ENCODE measurements around the gene ISOC2. TPM values are rescaled to one million over a fixed set of nuclear protein-coding genes. Genes with fewer than 3 reads are reported as not detected.
"Not testable (repeated sequence)": the region's sequence is repeated elsewhere in the genome, so short reads cannot be mapped to it uniquely, and the experiment has no call there.

Gene ISOC2
- total RNA-seq, 6 experiments from 2014 or later, result 69.4 to 222 (median 100) TPM

DNA sequence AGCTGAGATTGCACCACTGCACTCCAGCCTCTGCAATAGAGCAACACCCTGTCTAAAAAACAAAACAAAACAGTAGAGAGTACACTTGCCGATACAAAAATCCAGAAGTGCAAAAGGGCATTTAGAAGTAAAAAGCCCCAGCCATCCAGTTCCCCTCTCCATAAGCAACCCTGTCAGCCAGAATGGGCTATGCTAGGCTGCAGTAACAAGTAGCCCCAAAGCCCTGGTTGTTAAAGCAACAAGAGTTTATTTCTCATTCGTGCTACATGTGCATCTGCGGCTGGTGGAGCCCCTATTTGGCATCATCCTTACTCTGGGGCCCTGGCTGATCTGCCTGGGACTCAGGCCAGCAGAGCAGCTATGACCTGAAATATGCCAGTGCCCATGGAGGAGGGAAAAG lies 36.9 kb downstream of the ISOC2 start:
- TF ChIP-seq POLR2A (IDR thresholded peaks at IDR 0.05), result no peak
- TF ChIP-seq, protein P1, sequence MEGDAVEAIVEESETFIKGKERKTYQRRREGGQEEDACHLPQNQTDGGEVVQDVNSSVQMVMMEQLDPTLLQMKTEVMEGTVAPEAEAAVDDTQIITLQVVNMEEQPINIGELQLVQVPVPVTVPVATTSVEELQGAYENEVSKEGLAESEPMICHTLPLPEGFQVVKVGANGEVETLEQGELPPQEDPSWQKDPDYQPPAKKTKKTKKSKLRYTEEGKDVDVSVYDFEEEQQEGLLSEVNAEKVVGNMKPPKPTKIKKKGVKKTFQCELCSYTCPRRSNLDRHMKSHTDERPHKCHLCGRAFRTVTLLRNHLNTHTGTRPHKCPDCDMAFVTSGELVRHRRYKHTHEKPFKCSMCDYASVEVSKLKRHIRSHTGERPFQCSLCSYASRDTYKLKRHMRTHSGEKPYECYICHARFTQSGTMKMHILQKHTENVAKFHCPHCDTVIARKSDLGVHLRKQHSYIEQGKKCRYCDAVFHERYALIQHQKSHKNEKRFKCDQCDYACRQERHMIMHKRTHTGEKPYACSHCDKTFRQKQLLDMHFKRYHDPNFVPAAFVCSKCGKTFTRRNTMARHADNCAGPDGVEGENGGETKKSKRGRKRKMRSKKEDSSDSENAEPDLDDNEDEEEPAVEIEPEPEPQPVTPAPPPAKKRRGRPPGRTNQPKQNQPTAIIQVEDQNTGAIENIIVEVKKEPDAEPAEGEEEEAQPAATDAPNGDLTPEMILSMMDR (IDR thresholded peaks at IDR 0.05), result no peak
- intact Hi-C loops (cut with DNase I), result loop anchor here in 1 of 2 donors (10.0 kb wide), 1 partner anchor 280 kb away; the partner anchor contains the start of gene TNNT1
- H3K4me3 ChIP-seq, result no peak overlapping the region
- no peaks in the 10 kb centered on the region for H3K36me3 ChIP-seq
- no peaks in the 10 kb centered on the region for H3K9me3 ChIP-seq
- DNase-seq, result no peak
- H3K27ac ChIP-seq, result no peak overlapping the region
- 37% methylated on average over 2 of the region's 3 CpGs for WGBS (ENCODE audit: insufficient coverage, low coverage, low lambda C conversion rate, missing lambda C conversion rate)
- no peaks in the 10 kb centered on the region for H3K27me3 ChIP-seq
- no peak for ATAC-seq
- H3K4me1 ChIP-seq, result no peaks in the 10 kb centered on the region

DNA sequence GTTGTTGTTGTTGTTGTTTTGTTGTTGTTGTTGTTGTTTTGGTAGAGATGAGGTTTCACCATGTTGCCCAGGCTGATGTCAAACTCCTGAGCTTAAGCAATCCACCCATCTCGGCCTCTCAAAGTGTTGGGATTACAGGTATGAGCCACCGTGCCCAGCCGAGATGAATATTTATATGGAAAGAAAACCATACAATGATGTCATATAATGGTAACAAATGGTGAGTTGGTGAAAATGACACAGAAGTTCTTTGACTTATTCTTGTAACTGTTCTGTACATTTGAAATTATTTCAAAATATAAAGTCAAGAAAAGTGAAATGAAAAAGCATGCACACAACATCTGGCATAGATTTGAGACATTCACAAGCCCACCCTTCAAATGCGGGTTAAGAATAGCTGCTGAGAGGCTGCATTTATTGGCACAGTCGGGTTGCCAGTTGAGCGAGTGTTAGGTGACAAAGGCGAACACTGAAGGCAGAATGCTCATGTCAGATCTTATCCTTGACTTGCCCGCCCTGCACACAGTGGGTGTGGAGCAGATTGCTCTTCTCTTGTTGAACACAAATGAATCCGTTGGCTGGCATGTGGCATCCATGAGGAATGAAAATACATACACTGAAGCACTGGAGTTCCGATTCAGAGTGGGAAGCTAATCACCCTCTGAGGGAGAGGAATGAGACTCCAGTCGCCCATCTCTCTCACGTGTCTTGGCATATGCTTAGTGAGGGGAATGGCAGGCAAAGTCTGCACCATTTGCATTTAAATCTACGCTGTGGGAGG lies 38.0 kb downstream of the ISOC2 start:
- Histone ChIP-seq H3K27ac (no peak overlapping the region), H3K4me1 (no peaks in the 10 kb centered on the region), H3K4me3 (no peak overlapping the region), H3K27me3 (no peaks in the 10 kb centered on the region), H3K36me3 (no peaks in the 10 kb centered on the region), H3K9me3 (no peaks in the 10 kb centered on the region)
- ATAC-seq (no peak), DNase-seq (no peak)
- TF ChIP-seq, protein P1 (IDR thresholded peaks at IDR 0.05), result no peak
- TF ChIP-seq POLR2A (IDR thresholded peaks at IDR 0.05), result no peak
- intact Hi-C loops (cut with DNase I), result loop anchor here in 1 of 2 donors (10.0 kb wide), 1 partner anchor 279 kb away; the partner anchor contains the start of gene TNNT1
- WGBS (ENCODE audit: insufficient coverage, low coverage, low lambda C conversion rate, missing lambda C conversion rate), result 67% methylated on average over 11 of the region's 13 CpGs

DNA sequence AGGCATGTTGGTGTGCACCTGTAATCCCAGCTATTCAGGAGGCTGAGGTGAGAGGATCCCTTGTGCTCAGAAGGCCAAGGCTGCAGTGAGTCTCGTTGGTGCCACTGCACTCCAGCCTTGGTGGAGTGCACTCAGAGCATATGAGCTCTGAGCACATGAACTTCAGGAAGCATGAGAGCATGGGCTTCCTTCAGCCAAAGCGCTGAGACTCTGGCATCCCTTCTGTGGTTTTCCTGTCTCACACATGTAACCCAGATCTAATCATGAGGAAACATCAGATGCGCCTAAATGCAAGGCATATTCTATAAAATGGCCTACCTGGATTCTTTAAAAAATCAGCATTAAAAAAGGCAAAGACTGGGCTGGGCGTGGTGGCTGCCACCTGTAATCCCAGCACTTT lies 40.2 kb downstream of the ISOC2 start:
- not testable (repeated sequence) for H3K9me3 ChIP-seq, H3K4me3 ChIP-seq, ATAC-seq, DNase-seq, H3K27ac ChIP-seq, H3K4me1 ChIP-seq, H3K36me3 ChIP-seq, H3K27me3 ChIP-seq
- intact Hi-C loops (cut with DNase I), result loop anchor here in 1 of 2 donors (10.0 kb wide), 1 partner anchor 276 kb away; the partner anchor contains the start of gene TNNT1
- WGBS (ENCODE audit: insufficient coverage, low coverage, low lambda C conversion rate, missing lambda C conversion rate), result 33% methylated on average over 3 of the region's 4 CpGs

DNA sequence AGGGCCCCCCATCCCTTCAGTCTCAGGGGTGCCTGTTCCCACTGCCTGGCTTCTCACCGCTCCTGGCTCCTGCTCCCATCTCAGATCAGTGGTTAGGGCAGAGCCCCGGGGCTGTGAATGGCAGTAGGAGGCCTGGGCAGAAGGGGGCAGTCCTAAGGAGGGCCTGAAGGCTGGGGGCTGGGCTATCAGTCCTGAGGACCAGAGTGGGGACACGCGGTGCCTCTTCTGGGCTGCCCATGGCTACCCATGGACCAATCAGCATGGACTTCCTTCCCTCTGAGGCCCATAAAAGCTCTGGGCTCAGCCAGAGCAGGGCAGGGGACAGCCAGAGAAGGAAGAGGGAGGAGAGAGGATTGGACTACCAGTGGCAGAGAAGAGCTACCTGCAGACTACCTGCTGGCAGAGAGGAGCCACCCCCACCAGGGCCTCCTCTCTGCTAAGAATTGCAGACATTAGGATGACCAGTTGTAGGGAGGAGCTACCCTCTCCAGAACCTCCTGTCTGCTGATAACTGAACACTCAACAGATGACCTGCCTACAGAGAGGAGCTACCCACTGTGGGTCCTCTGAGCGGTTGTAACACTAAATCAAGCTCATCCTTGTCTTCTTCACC lies 41.7 kb downstream of the ISOC2 start:
- 56% methylated on average over 1 of the region's 5 CpGs for WGBS (ENCODE audit: insufficient coverage, low coverage, low lambda C conversion rate, missing lambda C conversion rate)
- peak in 1 of 4 donors; percentile 29 for ATAC-seq
- Histone ChIP-seq H3K4me1 (no peaks in the 10 kb centered on the region), H3K36me3 (no peaks in the 10 kb centered on the region), H3K4me3 (no peak overlapping the region), H3K9me3 (no peaks in the 10 kb centered on the region), H3K27ac (no peak overlapping the region), H3K27me3 (no peaks in the 10 kb centered on the region)
- no peak for TF ChIP-seq POLR2A (IDR thresholded peaks at IDR 0.05)
- TF ChIP-seq, protein P1 (IDR thresholded peaks at IDR 0.05), result no peak
- intact Hi-C loops (cut with DNase I), result loop anchor here (10.0 kb wide), 2 partner anchors 125 to 275 kb away; partner anchors contain the start of gene TNNT1 (in 2 of the 2)
- DNase-seq, result no peak

DNA sequence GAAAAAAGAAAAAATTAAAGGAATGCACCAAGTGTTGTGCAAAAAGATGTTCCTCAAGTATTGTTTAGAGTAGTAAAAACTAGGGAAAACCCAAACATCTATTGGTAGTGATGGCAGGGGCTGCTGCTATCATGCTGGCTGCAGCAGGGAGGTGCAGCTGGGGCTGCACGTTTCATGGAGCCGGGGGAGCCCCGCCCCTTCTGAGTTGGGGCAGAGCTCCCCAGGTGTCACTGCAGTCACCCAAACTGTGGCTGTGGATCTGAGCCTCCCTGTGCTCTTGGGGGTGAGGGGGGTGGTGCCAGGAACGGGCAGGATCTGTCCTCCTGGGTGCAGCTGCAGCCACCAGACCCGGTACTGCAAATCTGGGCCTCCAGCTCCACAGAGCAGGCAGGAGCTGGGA lies 42.3 kb downstream of the ISOC2 start:
- intact Hi-C loops (cut with DNase I), result loop anchor here in 1 of 2 donors (10.0 kb wide), 2 partner anchors 124 to 274 kb away; partner anchors contain the start of gene TNNT1
- DNase-seq (no peak), ATAC-seq (no peak)
- Histone ChIP-seq H3K36me3 (no peaks in the 10 kb centered on the region), H3K4me1 (no peaks in the 10 kb centered on the region), H3K27me3 (no peaks in the 10 kb centered on the region), H3K9me3 (no peaks in the 10 kb centered on the region), H3K27ac (no peak overlapping the region), H3K4me3 (no peak overlapping the region)
- TF ChIP-seq, protein P1 (IDR thresholded peaks at IDR 0.05), result no peak
- no peak for TF ChIP-seq POLR2A (IDR thresholded peaks at IDR 0.05)
- 48% methylated on average over 3 of the region's 5 CpGs for WGBS (ENCODE audit: insufficient coverage, low coverage, low lambda C conversion rate, missing lambda C conversion rate)

Data from right lobe of liver (tissue), 6 donors.